ENCODE measurements around the gene KCNMB1.

DNA sequence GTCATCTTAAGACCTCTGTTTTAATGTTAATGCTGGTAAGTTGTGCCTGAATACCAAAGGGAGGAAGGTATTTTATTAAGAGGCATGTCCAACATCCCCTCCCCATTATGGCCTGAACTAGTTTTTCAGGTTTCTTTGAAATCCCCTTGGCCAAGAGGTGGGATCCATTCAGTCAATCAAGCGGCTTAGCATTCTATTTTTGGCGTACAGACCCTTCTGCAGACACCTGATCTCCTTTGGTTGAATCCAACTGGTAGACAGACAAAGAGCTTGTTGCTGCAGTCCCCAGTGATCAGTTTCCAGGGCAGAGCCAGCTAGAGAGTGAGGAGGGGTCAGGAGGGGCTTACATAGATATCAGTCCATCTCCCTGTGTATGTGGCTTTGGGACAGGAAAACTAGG is 7.9 kb upstream of the KCNMB1 start:
- TF ChIP-seq CTCF (conservative IDR thresholded peaks at IDR 0.05; ENCODE audit: low read length) (no peak), EZH2phosphoT487 (IDR thresholded peaks at IDR 0.05; ENCODE audit: borderline replicate concordance) (no peak)

Data from Loucy (cell line).